Measurements from ENCODE around the gene MORC2. TPM values are rescaled to one million over a fixed set of nuclear protein-coding genes. Genes with fewer than 3 reads are reported as not detected.

MORC2 gene
- total RNA-seq, 1 experiment from 2014 or later, result 25.4 TPM

GRCh38 chr22:30970356-30970746, 1.8 kb upstream of the MORC2 start:
- peak overlapping the region; percentile 83 for H3K9ac ChIP-seq (ENCODE audit: low read length)
- intact Hi-C loops (cut with micrococcal nuclease), result no loop called here
- peaks cover 9 to 22% of the 10 kb centered on the region in 2 experiments for H3K4me1 ChIP-seq (ENCODE audit: control insufficient read depth in 1 of 2, insufficient read depth in 2 of 2, low read length in 2 of 2)
- H4K20me1 ChIP-seq (ENCODE audit: insufficient read depth), result no peaks in the 10 kb centered on the region
- DNase-seq (ENCODE audit: low read depth, low spot score), result no peak
- TSS peak; percentile 56 for BruUV-seq (replicated peaks)
- ChIA-PET POLR2A (interaction anchor here (0.6 to 3.1 kb wide), 2 partner anchors 94 to 187 kb away, joined by 5 to 10 read pairs; no protein-coding TSS in a partner anchor), CTCF (interaction anchor here (1.8 to 3.8 kb wide), 2 partner anchors 112 to 115 kb away, joined by 5 to 15 read pairs; no protein-coding TSS in a partner anchor), RAD21 (ENCODE audit: low non-redundant PET in 1 of 2, low total read pairs in 2 of 2, uncharacterized antibody in 2 of 2, unreplicated experiment in 2 of 2) (no interaction called here)
- H3K9me3 ChIP-seq (ENCODE audit: control insufficient read depth in 1 of 2, insufficient read depth in 1 of 2, low read depth in 1 of 2, low read length in 2 of 2), result peaks cover 37 to 53% of the 10 kb centered on the region in 2 experiments; a peak in 3 of 4 replicates
- peaks cover 59% of the 10 kb centered on the region for H3K79me2 ChIP-seq (ENCODE audit: insufficient read depth, low read length)
- peak overlapping the region; percentile 92; the same call in 1 of the 2 replicates for H3K27ac ChIP-seq (ENCODE audit: low read depth, low read length)
- no peak overlapping the region for H2AFZ ChIP-seq (ENCODE audit: low read depth, low read length, poor library complexity, severe bottlenecking)
- peaks cover 16 to 59% of the 10 kb centered on the region in 2 experiments for H3K36me3 ChIP-seq (ENCODE audit: control insufficient read depth in 1 of 2, insufficient read depth in 2 of 2, low read length in 2 of 2)
- H3K9me2 ChIP-seq (ENCODE audit: insufficient read depth), result no peaks in the 10 kb centered on the region
- TF ChIP-seq FOSL1 (IDR thresholded peaks at IDR 0.05; ENCODE audit: low read depth) (no peak), MAX (IDR thresholded peaks at IDR 0.05) (0 out of 2 replicates have a peak, but pooled peaks have one; percentile 7)
- H3K4me2 ChIP-seq (ENCODE audit: low read length), result peak overlapping the region; percentile 93
- peak overlapping the region; percentile 72 to 83 for H3K4me3 ChIP-seq (replicated peaks in 1 of 2; ENCODE audit: low read depth in 1 of 2, low read length in 2 of 2)
- ATAC-seq, result no peak
- H3K27me3 ChIP-seq (ENCODE audit: insufficient read depth, low read length), result no peaks in the 10 kb centered on the region

GRCh38 chr22:30969532-30970355, 1.2 kb upstream of the MORC2 start:
- Histone ChIP-seq H3K9me3 (ENCODE audit: control insufficient read depth in 1 of 2, insufficient read depth in 1 of 2, low read depth in 1 of 2, low read length in 2 of 2) (peaks cover 33 to 47% of the 10 kb centered on the region in 2 experiments; a peak in 3 of 4 replicates), H3K27ac (ENCODE audit: low read depth, low read length) (peak overlapping the region; percentile 92), H3K9me2 (ENCODE audit: insufficient read depth) (no peaks in the 10 kb centered on the region), H3K36me3 (ENCODE audit: control insufficient read depth in 1 of 2, insufficient read depth in 2 of 2, low read length in 2 of 2) (peaks cover 16 to 53% of the 10 kb centered on the region in 2 experiments), H3K79me2 (ENCODE audit: insufficient read depth, low read length) (peaks cover 55% of the 10 kb centered on the region), H3K27me3 (ENCODE audit: insufficient read depth, low read length) (no peaks in the 10 kb centered on the region), H3K4me1 (ENCODE audit: control insufficient read depth in 1 of 2, insufficient read depth in 2 of 2, low read length in 2 of 2) (peaks cover 9 to 22% of the 10 kb centered on the region in 2 experiments), H4K20me1 (ENCODE audit: insufficient read depth) (no peaks in the 10 kb centered on the region), H3K9ac (ENCODE audit: low read length) (peak overlapping the region; percentile 83), H3K4me3 (replicated peaks in 1 of 2; ENCODE audit: low read depth in 1 of 2, low read length in 2 of 2) (peak overlapping the region; percentile 72 to 83), H3K4me2 (ENCODE audit: low read length) (peak overlapping the region; percentile 93), H2AFZ (ENCODE audit: low read depth, low read length, poor library complexity, severe bottlenecking) (no peak overlapping the region)
- ChIA-PET RAD21 (ENCODE audit: low non-redundant PET in 1 of 2, low total read pairs in 2 of 2, uncharacterized antibody in 2 of 2, unreplicated experiment in 2 of 2) (no interaction called here), CTCF (interaction anchor here (1.7 to 3.8 kb wide), 4 partner anchors 111 to 137 kb away, joined by 4 to 15 read pairs (median 7); partner anchors contain the start of genes SELENOM and SMTN), POLR2A (interaction anchor here (0.6 to 3.1 kb wide), 9 partner anchors 8 to 187 kb away, joined by 3 to 10 read pairs (median 6); partner anchors contain the start of gene SMTN)
- DNase-seq (ENCODE audit: low read depth, low spot score) (no peak), ATAC-seq (peak; percentile 49)
- intact Hi-C loops (cut with micrococcal nuclease), result loop anchor here (5.0 kb wide), 2 partner anchors 113 to 343 kb away; partner anchors contain the start of gene SMTN
- no TSS peak for BruUV-seq (replicated peaks)
- TF ChIP-seq MAX (IDR thresholded peaks at IDR 0.05) (0 out of 2 replicates have a peak, but pooled peaks have one; percentile 7), POLR2AphosphoS5 (IDR thresholded peaks at IDR 0.05; ENCODE audit: low read depth, low read length) (peak; percentile 14), CBX3 (IDR thresholded peaks at IDR 0.05; ENCODE audit: low read depth) (no peak), ZFX (IDR thresholded peaks at IDR 0.05) (peak; percentile 94), ZNF274 (IDR thresholded peaks at IDR 0.05; ENCODE audit: low read depth, low read length) (no peak), SIN3A (IDR thresholded peaks at IDR 0.05; ENCODE audit: low read depth) (peak; percentile 11; the same call in 1 of the 2 replicates), EGR1 (IDR thresholded peaks at IDR 0.05; ENCODE audit: low read depth) (0 out of 2 replicates have a peak, but pooled peaks have one; percentile 19)
